Right cardiac atrium (tissue), 5 donors: ENCODE results near the gene SMPX. TPM values are rescaled to one million over a fixed set of nuclear protein-coding genes. Genes with fewer than 3 reads are reported as not detected.

ENCODE experiments used
- ATAC-seq, 2 donors: fragments of 200-7000 bp; cut with Tn5 transposase; one replicate each; pipeline versions ENCODE4 v1.8.0 to v1.9.1; 2020; ENCODE audit warnings: moderate library complexity in 2 of 2, mild to moderate bottlenecking in 1 of 2
- DNase-seq, 3 donors: peaks; one replicate each; pipeline ENCODE4 v3.0.0-alpha.2; 2020
- H3K27ac ChIP-seq: one replicate; pipeline ENCODE4 v1.5.1; 2013; ENCODE audit warnings: mild to moderate bottlenecking, low read length, control low read depth, moderate library complexity
- H3K27me3 ChIP-seq: one replicate; pipeline ENCODE4 v1.6.1; 2013; ENCODE audit not compliant: control insufficient read depth, insufficient read depth
- H3K4me1 ChIP-seq: one replicate; pipeline ENCODE4 v1.6.1; 2013; ENCODE audit warnings: low read length; ENCODE audit not compliant: control insufficient read depth, insufficient read depth
- H3K4me3 ChIP-seq: one replicate; pipeline ENCODE4 v1.5.1; 2013; ENCODE audit warnings: low read length, control low read depth
- H3K9me3 ChIP-seq: one replicate; pipeline ENCODE4 v1.6.1; 2013; ENCODE audit warnings: low read length; ENCODE audit not compliant: control insufficient read depth
- WGBS: extraction: QIAGEN DNeasy Blood & Tissue Kit; methylation state at CpG from one replicate; pipeline ENCODE4 v1.1.7; 2013; 5-methylcytosine and 5-hydroxymethylcytosine counted together
- intact Hi-C, 4 donors: fragments of 100-400 bp; cut with DNase I; formaldehyde crosslinking; loops; one replicate each; pipeline versions ENCODE4 v1.11.0 to v1.14.0; 2022 to 2023
- polyA plus RNA-seq: library from polyadenylated mRNA; stranded (reverse); fragments of 200-250 nt; gene quantifications from one replicate; pipeline ENCODE4 v1.2.3, GENCODE V29; 2013
- total RNA-seq, 4 donors: library from RNA; stranded (reverse); fragmentation: NEBNext Ultra II Directional; extraction: Animal tissue kit (Norgen Biotek cat#: 25700); gene quantifications; one replicate each; pipeline ENCODE4 v1.2.1, GENCODE V29; 2021
- donor health status: healthy with polysubstance abuse.
- donor health status: DM: no; HTN: yes; CAD: no.
- donor health status: DM: no; HTN: no; CAD: no.
- donor health status: DM: no; HTN: yes; CAD: no; lungs with severe emphysema.
- donor health status: DM: yes; HTN: yes; CAD: no.

SMPX gene
- total and polyA plus RNA-seq, 5 donors: 422 to 714 (median 442) TPM

DNA sequence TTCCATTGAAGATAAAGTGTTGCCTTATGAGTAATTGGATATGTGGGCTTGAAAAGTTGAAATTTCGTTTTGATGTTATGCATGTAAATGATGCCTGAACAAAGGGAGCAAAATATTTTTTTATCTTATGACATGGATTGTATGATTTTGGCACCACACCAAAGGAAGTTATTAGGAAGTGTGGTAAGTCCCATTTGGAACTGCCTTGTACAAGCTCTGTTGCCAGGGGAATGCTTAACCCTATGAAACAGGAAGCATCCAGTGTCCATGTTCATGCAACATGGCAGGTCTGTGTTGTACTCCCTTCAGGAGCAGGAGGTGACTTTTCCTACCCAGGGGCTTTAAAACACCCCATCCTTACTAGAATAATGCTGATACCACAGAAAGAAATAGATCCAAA is 13.2 kb downstream of the SMPX start:
- Histone ChIP-seq H3K27me3 (no peaks in the 10 kb centered on the region), H3K4me1 (no peaks in the 10 kb centered on the region), H3K4me3 (no peak overlapping the region), H3K27ac (no peak overlapping the region), H3K9me3 (no peaks in the 10 kb centered on the region)
- no peak for ATAC-seq
- 67% methylated on average over 1 of the region's 1 CpG for WGBS
- intact Hi-C loops: loop anchor here in 1 of 4 donors (10.0 kb wide), 1 partner anchor 1220 kb away; no protein-coding TSS in a partner anchor
- no peak for DNase-seq

DNA sequence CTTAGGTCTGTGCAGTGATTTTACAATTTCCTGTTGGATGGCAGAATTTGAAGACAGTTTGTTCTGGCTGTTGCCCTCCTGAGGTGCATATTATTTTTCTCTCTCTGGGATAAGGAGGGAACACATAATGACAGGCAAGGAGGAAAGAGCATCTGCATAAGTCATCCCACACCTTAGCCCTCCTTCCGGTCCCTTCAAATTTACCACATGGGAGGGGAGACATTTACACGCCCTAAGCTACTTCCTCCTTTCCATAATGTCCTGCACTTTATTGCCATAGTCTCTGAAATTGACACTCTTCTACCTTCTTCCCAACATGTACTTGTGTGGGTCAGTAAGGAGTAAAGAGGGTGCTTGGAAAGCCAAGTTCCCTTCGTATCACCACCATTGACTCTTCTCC is 13.9 kb downstream of the SMPX start:
- intact Hi-C loops: loop anchor here in 1 of 4 donors (10.0 kb wide), 1 partner anchor 1219 kb away; no protein-coding TSS in a partner anchor
- WGBS: 61% methylated on average over 3 of the region's 3 CpGs

DNA sequence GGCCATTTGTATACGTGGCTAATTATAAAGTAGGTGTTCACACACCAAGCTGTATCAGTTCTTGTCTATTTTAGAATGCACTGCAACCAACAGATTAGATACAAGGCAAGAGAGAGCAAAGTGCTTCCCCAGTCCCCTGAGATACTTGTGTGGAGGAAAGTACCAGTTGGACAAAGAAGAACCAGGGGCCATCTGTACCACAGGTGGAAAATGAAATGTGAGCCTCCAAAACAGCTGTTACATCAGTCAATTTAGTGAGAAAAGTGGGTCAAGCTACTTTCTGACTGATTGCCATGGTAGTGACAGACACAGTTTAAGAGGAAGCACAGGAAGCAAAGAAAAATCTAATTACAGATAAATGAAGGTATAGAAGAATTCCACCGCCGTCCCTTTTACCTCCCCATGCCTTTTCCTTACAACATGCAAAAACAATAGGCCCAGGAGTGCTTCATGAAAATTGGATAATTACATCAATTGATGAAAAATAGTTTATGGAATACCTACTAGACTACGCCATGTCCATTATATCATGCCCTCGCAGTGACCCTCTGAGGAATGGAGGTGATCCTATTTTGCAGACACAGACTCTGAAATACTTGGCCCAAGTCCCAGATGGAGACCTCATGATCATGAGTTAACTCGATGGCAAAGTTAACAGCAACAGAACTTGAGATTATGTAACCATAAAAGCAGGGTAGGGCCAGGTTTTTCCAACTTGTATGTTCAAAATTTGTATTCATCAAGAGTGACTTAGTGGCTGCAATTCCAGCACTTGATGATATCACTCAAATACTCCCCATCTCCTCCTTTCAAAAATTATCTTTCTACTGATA is 15.8 kb downstream of the SMPX start:
- no peak for DNase-seq
- Histone ChIP-seq H3K27me3 (no peaks in the 10 kb centered on the region), H3K4me3 (no peak overlapping the region), H3K9me3 (no peaks in the 10 kb centered on the region), H3K4me1 (peaks cover 2% of the 10 kb centered on the region), H3K27ac (peak overlapping the region; percentile 37)
- WGBS: 45% methylated on average over 6 of the region's 6 CpGs
- intact Hi-C loops: loop anchor here in 1 of 4 donors (10.0 kb wide), 1 partner anchor 1217 kb away; no protein-coding TSS in a partner anchor
- peak in 1 of 2 donors; percentile 25 for ATAC-seq

More for the DNA sequence above, 13.9 kb downstream of the SMPX start:
- Histone ChIP-seq H3K27ac (no peak overlapping the region), H3K4me3 (no peak overlapping the region), H3K4me1 (no peaks in the 10 kb centered on the region), H3K9me3 (no peaks in the 10 kb centered on the region), H3K27me3 (no peaks in the 10 kb centered on the region)
- DNase-seq (no peak), ATAC-seq (no peak)

DNA sequence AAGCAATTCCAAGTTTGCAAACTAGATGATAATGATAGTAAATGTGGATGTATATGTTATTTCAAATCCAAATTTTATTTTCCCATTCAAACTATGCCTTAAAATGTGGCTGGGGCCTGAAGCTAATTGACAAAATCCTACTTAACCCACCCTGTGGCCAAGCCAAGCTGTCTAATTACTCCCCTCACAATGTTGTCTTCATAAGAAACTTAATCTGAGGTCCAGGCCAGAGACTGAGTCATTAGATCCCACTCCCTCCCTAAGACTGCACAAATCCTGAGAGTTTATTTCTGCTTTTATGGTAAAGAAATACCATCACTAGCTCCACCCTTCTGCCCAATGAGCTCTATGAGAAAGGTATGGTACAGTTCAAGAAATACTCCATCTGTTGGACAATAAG is 16.6 kb downstream of the SMPX start:
- Histone ChIP-seq H3K9me3 (no peaks in the 10 kb centered on the region), H3K4me1 (peaks cover 2% of the 10 kb centered on the region), H3K27ac (no peak overlapping the region), H3K4me3 (no peak overlapping the region), H3K27me3 (no peaks in the 10 kb centered on the region)
- ATAC-seq (no peak), DNase-seq (no peak)
- intact Hi-C loops: loop anchor here in 1 of 4 donors (10.0 kb wide), 1 partner anchor 1217 kb away; no protein-coding TSS in a partner anchor

DNA sequence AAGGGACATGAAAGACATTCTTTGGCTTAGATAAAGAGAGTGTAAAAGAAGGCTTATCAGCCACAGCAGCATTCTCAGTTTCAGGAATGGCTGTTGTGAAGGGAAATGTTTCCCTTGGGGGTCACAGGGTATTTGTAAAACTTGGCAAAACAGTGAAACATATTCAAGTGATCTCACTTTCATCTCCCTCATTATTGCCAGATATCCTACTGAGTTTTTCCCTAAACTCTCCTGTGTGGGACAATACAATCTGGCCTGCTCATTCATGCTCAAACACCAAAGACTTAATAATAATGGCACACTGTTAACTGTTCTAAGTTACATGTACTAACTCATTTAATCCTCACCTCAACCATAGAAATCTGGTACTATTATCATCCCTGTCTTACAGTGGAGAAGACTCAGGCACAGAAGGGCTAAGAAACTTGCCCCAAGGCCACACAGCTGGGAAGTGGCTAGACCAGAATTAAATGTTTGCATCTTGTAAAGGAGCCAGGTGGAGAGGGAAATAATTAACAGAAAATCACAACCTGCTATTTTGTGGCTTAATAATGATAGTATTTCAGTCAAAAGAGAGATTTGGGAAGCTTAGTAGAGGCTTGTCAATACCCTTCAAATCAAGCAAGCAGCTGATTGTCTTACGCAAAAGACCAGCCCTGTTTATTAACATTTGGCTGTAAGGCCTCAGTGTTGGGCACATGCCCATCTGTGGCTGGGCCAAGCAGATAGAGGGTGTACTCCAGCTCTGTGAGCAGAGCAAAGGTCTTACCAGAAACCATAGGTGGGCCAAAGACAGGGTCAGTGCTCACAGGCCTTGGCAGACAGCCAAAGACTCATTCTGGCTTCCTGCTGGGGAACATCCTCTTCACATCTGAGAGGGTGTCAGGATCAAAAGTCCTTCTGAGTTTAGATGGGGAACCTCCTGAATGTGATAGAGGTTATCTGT is 17.3 kb downstream of the SMPX start:
- 43% methylated on average over 1 of the region's 1 CpG for WGBS
- DNase-seq (peak; percentile 47 to 77 (median 68)), ATAC-seq (peak; percentile 87 to 89)
- Histone ChIP-seq H3K9me3 (no peaks in the 10 kb centered on the region), H3K27ac (peak overlapping the region; percentile 27), H3K4me3 (no peak overlapping the region), H3K27me3 (no peaks in the 10 kb centered on the region), H3K4me1 (peaks cover 2% of the 10 kb centered on the region)
- intact Hi-C loops: loop anchor here in 1 of 4 donors (10.0 kb wide), 1 partner anchor 1216 kb away; no protein-coding TSS in a partner anchor

DNA sequence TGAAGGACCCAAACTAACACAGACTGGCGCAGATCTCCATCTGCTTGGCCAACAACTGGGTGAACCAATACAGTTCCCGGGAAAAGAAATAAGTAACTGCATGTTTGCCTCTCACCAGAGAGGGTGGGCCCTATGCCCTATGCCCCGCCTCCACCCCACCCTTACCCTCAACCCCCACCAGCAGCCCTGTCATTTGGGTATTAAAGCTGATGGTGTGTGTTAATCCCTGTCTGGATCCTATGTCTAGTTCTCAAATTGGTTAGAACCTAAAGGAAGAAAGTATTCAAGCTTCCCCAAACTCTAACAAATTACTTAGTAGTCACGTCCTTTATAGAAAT is 19.0 kb downstream of the SMPX start:
- WGBS: 77% methylated on average over 4 of the region's 4 CpGs
- no peak for DNase-seq
- no peak overlapping the region for H3K4me3 ChIP-seq
- intact Hi-C loops: no loop called here
- peaks cover 2% of the 10 kb centered on the region for H3K4me1 ChIP-seq
- peak overlapping the region; percentile 5 for H3K27ac ChIP-seq
- H3K9me3 ChIP-seq: no peaks in the 10 kb centered on the region
- no peak for ATAC-seq
- H3K27me3 ChIP-seq: no peaks in the 10 kb centered on the region

DNA sequence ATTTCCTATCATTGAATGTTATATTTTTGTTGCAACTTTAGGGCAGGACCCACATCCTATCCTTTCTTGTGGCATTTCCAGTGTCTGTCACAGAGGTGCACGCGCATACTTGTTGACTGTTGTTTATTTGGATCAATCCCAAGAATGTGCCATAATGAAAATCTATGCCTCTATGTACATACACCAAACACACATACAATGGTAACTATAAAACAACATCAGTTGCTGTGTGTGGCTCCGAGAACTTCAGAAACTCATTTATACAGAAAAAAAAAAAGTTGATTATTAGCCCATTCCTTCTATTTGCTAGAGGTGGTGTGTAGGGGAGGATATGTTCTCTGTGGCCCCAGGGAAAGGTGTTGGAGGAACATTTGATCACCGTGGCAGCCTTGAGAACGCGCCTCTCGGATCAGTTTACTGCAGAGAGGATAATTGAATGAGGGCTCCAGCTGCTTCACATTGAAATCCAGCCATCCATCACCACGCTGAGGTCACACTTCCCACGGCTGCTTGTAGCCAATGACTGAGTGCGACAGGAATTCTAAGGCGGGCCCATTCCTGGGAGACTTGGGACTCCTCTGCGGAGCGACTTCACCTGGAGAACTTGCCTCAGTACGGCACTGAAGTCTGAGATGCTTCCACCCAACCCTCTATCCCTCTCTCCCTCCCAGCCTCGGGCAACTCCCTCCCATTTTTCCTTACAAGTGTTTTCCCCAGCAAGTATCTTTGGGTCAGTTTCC is 19.5 kb downstream of the SMPX start:
- Histone ChIP-seq H3K27me3 (no peaks in the 10 kb centered on the region), H3K4me3 (no peak overlapping the region), H3K27ac (peak overlapping the region; percentile 5), H3K4me1 (peaks cover 2% of the 10 kb centered on the region), H3K9me3 (no peaks in the 10 kb centered on the region)
- intact Hi-C loops: no loop called here
- DNase-seq (no peak), ATAC-seq (no peak)
- WGBS: 39% methylated on average over 15 of the region's 15 CpGs

DNA sequence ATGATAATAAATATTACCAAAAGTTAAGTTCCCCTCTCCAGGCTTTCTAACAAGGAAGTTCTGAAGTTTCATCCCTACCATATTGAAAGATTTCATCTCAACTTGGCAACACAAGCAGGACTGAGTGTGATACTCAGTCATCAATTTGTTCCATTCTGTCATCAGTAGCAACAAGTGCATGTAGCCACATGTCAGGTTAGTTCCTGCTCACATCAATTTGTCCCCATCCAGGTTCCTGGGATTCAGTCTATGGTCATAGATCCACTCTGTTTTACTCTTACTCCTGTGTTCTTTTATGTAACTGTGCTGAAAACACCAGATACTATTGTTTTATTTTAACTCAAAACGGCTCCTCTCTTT is 22.2 kb downstream of the SMPX start:
- no peak for ATAC-seq
- intact Hi-C loops: no loop called here
- Histone ChIP-seq H3K4me3 (no peak overlapping the region), H3K9me3 (no peaks in the 10 kb centered on the region), H3K27me3 (no peaks in the 10 kb centered on the region), H3K4me1 (peaks cover 2% of the 10 kb centered on the region), H3K27ac (no peak overlapping the region)
- 80% methylated on average over 1 of the region's 1 CpG for WGBS
- DNase-seq: no peak

DNA sequence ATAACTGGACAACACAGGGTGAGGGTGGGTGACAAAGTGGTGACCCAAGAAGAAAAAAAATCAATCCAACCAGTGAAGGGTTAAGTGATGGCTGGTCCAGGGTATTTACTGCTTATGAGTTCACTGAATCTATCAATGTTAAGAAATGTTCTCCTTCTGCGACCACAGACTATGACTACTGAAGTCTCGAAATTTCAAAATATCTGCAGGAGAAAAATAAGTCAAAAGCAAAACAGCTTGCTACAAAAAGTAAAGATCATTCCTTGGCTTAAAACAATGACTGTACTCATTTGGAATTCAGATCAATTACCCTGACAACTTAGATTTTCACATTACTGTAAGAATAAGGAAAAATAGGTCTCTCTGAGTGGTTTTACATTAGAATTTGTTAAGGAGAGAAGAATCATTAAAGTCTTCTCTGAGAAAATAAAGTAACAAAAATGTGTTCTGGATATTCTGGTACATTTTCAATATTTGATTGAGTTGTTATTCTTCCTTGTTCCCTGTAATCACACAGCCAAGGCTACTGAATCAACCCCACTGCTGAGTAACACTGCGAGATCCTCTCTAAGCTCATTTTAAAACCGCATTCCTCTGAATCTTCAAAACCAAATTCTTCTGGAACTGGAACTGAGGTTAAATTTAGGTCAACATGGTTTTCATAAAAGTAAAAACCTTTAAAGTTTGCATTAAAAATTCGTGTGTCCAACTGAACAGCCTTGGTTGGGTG is 22.7 kb downstream of the SMPX start:
- 42% methylated on average over 5 of the region's 5 CpGs for WGBS
- Histone ChIP-seq H3K27me3 (no peaks in the 10 kb centered on the region), H3K4me1 (peaks cover 2% of the 10 kb centered on the region), H3K9me3 (no peaks in the 10 kb centered on the region), H3K4me3 (no peak overlapping the region), H3K27ac (no peak overlapping the region)
- ATAC-seq (no peak), DNase-seq (no peak)
- intact Hi-C loops: no loop called here

DNA sequence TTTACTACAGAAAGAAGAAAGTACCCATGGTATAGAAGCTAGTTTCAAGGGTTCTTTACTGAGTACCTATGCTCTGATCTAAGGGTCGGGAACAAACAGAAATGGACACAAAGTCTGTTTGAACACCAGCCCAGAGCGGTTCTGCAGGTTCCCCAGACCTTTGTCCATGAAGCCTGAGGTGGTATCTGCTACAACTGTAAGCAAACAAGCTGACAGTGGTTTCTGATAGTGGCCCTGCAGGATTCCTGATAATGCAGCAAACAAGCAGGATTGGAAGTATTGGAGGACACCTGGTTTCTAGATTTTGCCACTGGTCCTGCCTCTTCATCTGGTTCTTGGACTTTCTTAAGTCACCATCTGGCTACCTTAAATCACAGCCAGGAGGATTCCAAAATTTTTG is 23.7 kb downstream of the SMPX start:
- intact Hi-C loops: no loop called here
- Histone ChIP-seq H3K4me3 (no peak overlapping the region), H3K27ac (no peak overlapping the region), H3K27me3 (no peaks in the 10 kb centered on the region), H3K4me1 (peaks cover 2% of the 10 kb centered on the region), H3K9me3 (no peaks in the 10 kb centered on the region)
- ATAC-seq: no peak
- 70% methylated on average over 2 of the region's 2 CpGs for WGBS
- DNase-seq: no peak
